A673 (cell line): ENCODE data around the gene TRIP12. TPM values are rescaled to one million over a fixed set of nuclear protein-coding genes. Genes with fewer than 3 reads are reported as not detected.
"Not testable (repeated sequence)": the region's sequence is repeated elsewhere in the genome, so short reads cannot be mapped to it uniquely, and the experiment has no call there.

Experiments
- BruUV-seq: library from RNA; stranded (reverse); fragments of 400-500 nt; replicated peaks from 2 replicates; lab custom pipeline; 2021; lab: Mats Ljungman, UMichigan
- CTCF ChIA-PET: fragments of 300-600 bp; sonication (Branson Sonifier 250); formaldehyde crosslinking; loops from one replicate; lab custom pipeline; 2022; ENCODE audit warnings: antibody characterized with exemption; lab: Charles Lee
- POLR2A ChIA-PET: fragments of 300-600 bp; sonication (Branson Sonifier 250); formaldehyde crosslinking; loops from one replicate; lab custom pipeline; 2022; ENCODE audit warnings: antibody characterized with exemption; ENCODE audit not compliant: low non-redundant PET; lab: Charles Lee
- DNase-seq: peaks from one replicate; pipeline ENCODE4 v3.0.0-alpha.2; 2015; ENCODE audit warnings: low spot score
- H3K27ac ChIP-seq: fragments of 200-600 bp; sonication (generic); 2 replicates; pipeline ENCODE4 v1.5.1; 2016; ENCODE audit warnings: mixed run types, low read depth, mild to moderate bottlenecking, mixed read lengths, antibody characterized with exemption, low read length; ENCODE audit not compliant: poor library complexity, severe bottlenecking
- H3K27me3 ChIP-seq: fragments of 200-600 bp; sonication (generic); replicated peaks from 2 replicates; pipeline ENCODE4 v1.6.1; 2017; ENCODE audit warnings: mixed run types, low read depth, mild to moderate bottlenecking, mixed read lengths, antibody characterized with exemption, low read length; ENCODE audit not compliant: insufficient read depth, poor library complexity
- H3K36me3 ChIP-seq: fragments of 200-600 bp; sonication (generic); 2 replicates; pipeline ENCODE4 v1.6.1; 2016; ENCODE audit warnings: mixed run types, mild to moderate bottlenecking, mixed read lengths, antibody characterized with exemption, low read length; ENCODE audit not compliant: insufficient read depth, poor library complexity, severe bottlenecking
- H3K4me1 ChIP-seq: fragments of 200-600 bp; sonication (generic); 2 replicates; pipeline ENCODE4 v1.6.1; 2017; ENCODE audit warnings: mixed run types, mild to moderate bottlenecking, mixed read lengths, antibody characterized with exemption, low read length; ENCODE audit not compliant: insufficient read depth, poor library complexity, severe bottlenecking
- H3K4me3 ChIP-seq: fragments of 200-600 bp; sonication (generic); 2 replicates; pipeline ENCODE4 v1.5.1; 2016; ENCODE audit warnings: low read depth, mixed run types, mild to moderate bottlenecking, mixed read lengths, low read length; ENCODE audit not compliant: poor library complexity, severe bottlenecking
- H3K9me3 ChIP-seq: fragments of 200-600 bp; sonication (generic); 2 replicates; pipeline ENCODE4 v1.6.1; 2016; ENCODE audit warnings: mixed run types, low read depth, mild to moderate bottlenecking, mixed read lengths, antibody characterized with exemption, low read length; ENCODE audit not compliant: poor library complexity, severe bottlenecking
- EZH2 ChIP-seq: fragments of 200-600 bp; sonication (generic); IDR thresholded peaks from 2 replicates; pipeline ENCODE4 v1.6.1; 2017; ENCODE audit warnings: borderline replicate concordance, low read depth, mild to moderate bottlenecking, mixed read lengths, antibody characterized with exemption, low read length; ENCODE audit not compliant: poor library complexity, severe bottlenecking
- intact Hi-C: fragments of 100-400 bp; cut with micrococcal nuclease; formaldehyde crosslinking; loops from one replicate; pipeline ENCODE4 v1.10.0; 2022; ENCODE audit not compliant: unreplicated experiment
- total RNA-seq: library from RNA; stranded (reverse); gene quantifications from 2 replicates; pipeline ENCODE4 v1.2.3, GENCODE V29; 2021
- TF ChIP-seq, protein P1 (sequence below): fragments of 300-800, 200-600 bp; sonication (generic); conservative IDR thresholded peaks from 2 replicates; pipeline ENCODE4 v1.5.1; 2017; ENCODE audit warnings: low read depth, mild to moderate bottlenecking, antibody characterized with exemption, low read length, moderate library complexity, mixed read lengths

The TRIP12 gene
- total RNA-seq, 1 experiment from 2014 or later, result 300 TPM

DNA sequence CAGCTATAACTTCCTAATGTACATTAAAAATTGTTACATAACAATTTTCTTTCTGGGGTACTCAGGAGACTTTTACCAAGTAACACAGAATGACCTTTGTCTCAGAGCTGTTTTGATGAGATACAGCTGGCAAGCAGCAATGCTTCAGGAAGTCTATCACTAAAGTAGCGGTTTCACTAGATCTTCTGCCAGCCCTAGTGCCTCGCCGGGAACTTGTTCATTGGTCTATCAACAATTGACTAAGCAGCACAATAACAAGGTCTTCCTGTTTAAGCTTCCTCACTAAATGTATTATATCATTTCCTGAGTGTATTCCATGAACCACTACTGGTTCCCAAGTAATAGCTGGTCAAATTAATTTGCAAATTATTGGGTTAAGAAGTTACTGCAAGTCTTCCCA, 69.2 kb downstream of the TRIP12 start:
- TF ChIP-seq EZH2, result no peak
- TF ChIP-seq, protein P1, sequence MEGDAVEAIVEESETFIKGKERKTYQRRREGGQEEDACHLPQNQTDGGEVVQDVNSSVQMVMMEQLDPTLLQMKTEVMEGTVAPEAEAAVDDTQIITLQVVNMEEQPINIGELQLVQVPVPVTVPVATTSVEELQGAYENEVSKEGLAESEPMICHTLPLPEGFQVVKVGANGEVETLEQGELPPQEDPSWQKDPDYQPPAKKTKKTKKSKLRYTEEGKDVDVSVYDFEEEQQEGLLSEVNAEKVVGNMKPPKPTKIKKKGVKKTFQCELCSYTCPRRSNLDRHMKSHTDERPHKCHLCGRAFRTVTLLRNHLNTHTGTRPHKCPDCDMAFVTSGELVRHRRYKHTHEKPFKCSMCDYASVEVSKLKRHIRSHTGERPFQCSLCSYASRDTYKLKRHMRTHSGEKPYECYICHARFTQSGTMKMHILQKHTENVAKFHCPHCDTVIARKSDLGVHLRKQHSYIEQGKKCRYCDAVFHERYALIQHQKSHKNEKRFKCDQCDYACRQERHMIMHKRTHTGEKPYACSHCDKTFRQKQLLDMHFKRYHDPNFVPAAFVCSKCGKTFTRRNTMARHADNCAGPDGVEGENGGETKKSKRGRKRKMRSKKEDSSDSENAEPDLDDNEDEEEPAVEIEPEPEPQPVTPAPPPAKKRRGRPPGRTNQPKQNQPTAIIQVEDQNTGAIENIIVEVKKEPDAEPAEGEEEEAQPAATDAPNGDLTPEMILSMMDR, result no peak
- H3K4me1 ChIP-seq, result peaks cover 24% of the 10 kb centered on the region
- intact Hi-C loops, result no loop called here
- H3K4me3 ChIP-seq, result peak overlapping the region; percentile 5
- H3K36me3 ChIP-seq, result peaks cover 10% of the 10 kb centered on the region
- no peaks in the 10 kb centered on the region for H3K27me3 ChIP-seq
- POLR2A ChIA-PET, result interaction anchor here (0.6 kb wide), 1 partner anchor 15 kb away, joined by 6 read pairs; no protein-coding TSS in a partner anchor
- peak overlapping the region; percentile 44 for H3K27ac ChIP-seq
- H3K9me3 ChIP-seq, result no peaks in the 10 kb centered on the region
- no TSS peak for BruUV-seq
- CTCF ChIA-PET, result no interaction called here
- DNase-seq, result peak; percentile 90

DNA sequence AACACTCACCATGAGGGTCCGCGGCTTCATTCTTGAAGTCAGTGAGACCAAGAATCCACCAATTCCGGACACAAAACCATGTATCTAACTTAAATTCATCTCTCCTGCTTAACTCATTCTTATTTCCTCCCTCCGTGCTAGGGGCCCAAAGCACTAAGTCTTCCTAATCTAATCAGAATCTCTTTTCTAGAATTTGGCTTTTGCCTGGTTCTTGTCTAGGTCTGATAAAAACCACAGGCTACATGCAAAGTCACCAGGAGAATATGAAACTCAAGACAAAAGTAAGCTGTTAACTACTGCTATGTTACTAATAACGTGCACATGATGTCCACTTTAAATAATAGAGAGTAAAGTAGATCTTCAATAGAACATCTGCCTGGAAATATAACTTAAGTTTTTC, 69.9 kb downstream of the TRIP12 start:
- ChIA-PET POLR2A (interaction anchor here (0.6 kb wide), 1 partner anchor 15 kb away, joined by 6 read pairs; no protein-coding TSS in a partner anchor), CTCF (no interaction called here)
- peaks cover 24% of the 10 kb centered on the region for H3K4me1 ChIP-seq
- DNase-seq, result no peak
- peak overlapping the region; percentile 18 for H3K27ac ChIP-seq
- peaks cover 7% of the 10 kb centered on the region for H3K36me3 ChIP-seq
- intact Hi-C loops, result no loop called here
- no peaks in the 10 kb centered on the region for H3K9me3 ChIP-seq
- BruUV-seq, result no TSS peak
- no peak for TF ChIP-seq EZH2
- TF ChIP-seq, protein P1, result no peak
- no peaks in the 10 kb centered on the region for H3K27me3 ChIP-seq
- no peak overlapping the region for H3K4me3 ChIP-seq

DNA sequence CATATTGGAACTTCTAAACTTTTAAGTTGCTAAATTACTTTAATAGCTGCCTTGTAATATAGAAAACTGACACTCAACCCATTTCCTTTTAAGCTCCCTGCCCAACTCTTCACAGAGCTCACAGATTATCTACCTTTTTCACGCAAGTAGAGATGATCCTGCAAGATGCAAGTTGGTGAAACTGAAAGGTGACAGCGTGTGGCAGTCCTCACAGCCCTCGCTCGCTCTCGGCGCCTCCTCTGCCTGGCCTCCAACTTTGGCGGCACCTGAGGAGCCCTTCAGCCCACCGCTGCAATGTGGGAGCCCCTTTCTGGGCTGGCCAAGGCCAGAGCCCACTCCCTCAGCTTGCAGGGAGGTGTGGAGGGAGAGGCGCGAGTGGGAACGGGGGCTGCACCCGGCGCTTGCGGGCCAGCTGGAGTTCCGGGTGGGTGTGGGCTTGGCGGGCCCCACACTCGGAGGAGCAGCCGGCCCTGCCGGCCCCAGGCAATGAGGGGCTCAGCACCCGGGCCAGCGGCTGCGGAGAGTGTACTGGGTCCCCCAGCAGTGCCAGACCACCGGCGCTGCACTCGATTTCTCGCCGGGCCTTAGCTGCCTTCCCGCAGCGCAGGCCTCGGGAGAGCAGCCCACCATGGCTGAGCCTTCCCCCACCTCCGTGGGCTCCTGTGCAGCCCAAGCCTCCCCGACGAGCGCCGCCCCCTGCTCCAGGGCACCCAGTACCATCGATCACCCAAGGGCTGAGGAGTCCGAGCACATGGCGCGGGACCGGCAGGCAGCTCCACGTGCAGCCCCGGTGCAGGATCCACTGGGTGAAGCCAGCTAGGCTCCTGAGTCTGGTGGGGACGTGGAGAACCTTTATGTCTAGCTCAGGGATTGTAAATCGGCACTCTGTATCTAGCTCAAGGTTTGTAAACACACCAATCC, 71.2 kb downstream of the TRIP12 start:
- H3K27ac ChIP-seq, POLR2A ChIA-PET, BruUV-seq, CTCF ChIA-PET, intact Hi-C loops, H3K4me3 ChIP-seq, DNase-seq, H3K9me3 ChIP-seq, H3K27me3 ChIP-seq, H3K36me3 ChIP-seq: not testable (repeated sequence)
- peaks cover 24% of the 10 kb centered on the region for H3K4me1 ChIP-seq
